ENCODE results near the gene ITGB7.

- TF ChIP-seq TEAD1 (CRISPR knock-in tag; IDR thresholded peaks at IDR 0.05) (no peak), TEAD4 (CRISPR knock-in tag; IDR thresholded peaks at IDR 0.05) (no peak), ZNF263 (CRISPR knock-in tag; IDR thresholded peaks at IDR 0.05; ENCODE audit: low read depth) (no peak), ZNF138 (CRISPR knock-in tag; conservative IDR thresholded peaks at IDR 0.05) (no peak), E2F1 (CRISPR knock-in tag; IDR thresholded peaks at IDR 0.05) (no peak), SMAD3 (CRISPR knock-in tag; IDR thresholded peaks at IDR 0.05; ENCODE audit: borderline replicate concordance) (no peak), ZBTB21 (CRISPR knock-in tag; IDR thresholded peaks at IDR 0.05; ENCODE audit: borderline replicate concordance) (no peak), NFYB (CRISPR knock-in tag; conservative IDR thresholded peaks at IDR 0.05; ENCODE audit: low read depth) (no peak), USF2 (CRISPR knock-in tag; IDR thresholded peaks at IDR 0.05) (no peak), ZNF416 (CRISPR knock-in tag; IDR thresholded peaks at IDR 0.05) (no peak), ZNF121 (CRISPR knock-in tag; IDR thresholded peaks at IDR 0.05) (no peak)
- TF ChIP-seq, protein P1, sequence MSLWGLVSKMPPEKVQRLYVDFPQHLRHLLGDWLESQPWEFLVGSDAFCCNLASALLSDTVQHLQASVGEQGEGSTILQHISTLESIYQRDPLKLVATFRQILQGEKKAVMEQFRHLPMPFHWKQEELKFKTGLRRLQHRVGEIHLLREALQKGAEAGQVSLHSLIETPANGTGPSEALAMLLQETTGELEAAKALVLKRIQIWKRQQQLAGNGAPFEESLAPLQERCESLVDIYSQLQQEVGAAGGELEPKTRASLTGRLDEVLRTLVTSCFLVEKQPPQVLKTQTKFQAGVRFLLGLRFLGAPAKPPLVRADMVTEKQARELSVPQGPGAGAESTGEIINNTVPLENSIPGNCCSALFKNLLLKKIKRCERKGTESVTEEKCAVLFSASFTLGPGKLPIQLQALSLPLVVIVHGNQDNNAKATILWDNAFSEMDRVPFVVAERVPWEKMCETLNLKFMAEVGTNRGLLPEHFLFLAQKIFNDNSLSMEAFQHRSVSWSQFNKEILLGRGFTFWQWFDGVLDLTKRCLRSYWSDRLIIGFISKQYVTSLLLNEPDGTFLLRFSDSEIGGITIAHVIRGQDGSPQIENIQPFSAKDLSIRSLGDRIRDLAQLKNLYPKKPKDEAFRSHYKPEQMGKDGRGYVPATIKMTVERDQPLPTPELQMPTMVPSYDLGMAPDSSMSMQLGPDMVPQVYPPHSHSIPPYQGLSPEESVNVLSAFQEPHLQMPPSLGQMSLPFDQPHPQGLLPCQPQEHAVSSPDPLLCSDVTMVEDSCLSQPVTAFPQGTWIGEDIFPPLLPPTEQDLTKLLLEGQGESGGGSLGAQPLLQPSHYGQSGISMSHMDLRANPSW (CRISPR knock-in tag; conservative IDR thresholded peaks at IDR 0.05; ENCODE audit: low read depth) = no peak
- TF ChIP-seq, protein P2, sequence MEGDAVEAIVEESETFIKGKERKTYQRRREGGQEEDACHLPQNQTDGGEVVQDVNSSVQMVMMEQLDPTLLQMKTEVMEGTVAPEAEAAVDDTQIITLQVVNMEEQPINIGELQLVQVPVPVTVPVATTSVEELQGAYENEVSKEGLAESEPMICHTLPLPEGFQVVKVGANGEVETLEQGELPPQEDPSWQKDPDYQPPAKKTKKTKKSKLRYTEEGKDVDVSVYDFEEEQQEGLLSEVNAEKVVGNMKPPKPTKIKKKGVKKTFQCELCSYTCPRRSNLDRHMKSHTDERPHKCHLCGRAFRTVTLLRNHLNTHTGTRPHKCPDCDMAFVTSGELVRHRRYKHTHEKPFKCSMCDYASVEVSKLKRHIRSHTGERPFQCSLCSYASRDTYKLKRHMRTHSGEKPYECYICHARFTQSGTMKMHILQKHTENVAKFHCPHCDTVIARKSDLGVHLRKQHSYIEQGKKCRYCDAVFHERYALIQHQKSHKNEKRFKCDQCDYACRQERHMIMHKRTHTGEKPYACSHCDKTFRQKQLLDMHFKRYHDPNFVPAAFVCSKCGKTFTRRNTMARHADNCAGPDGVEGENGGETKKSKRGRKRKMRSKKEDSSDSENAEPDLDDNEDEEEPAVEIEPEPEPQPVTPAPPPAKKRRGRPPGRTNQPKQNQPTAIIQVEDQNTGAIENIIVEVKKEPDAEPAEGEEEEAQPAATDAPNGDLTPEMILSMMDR (IDR thresholded peaks at IDR 0.05) = no peak
Measured at GRCh38 chr12:53151039-53151438, 56.0 kb downstream of the ITGB7 start.

Measured in WTC11 (cell line).